HCT116 (cell line): Measurements from ENCODE around the gene NAV1. TPM values are rescaled to one million over a fixed set of nuclear protein-coding genes. Genes with fewer than 3 reads are reported as not detected.

ENCODE experiments used
- ATAC-seq: fragments of 200-7000 bp; cut with Tn5 transposase; 2 replicates; pipeline ENCODE4 v1.9.1; 2020; ENCODE audit warnings: mild to moderate bottlenecking, moderate library complexity
- BruUV-seq: library from RNA; stranded (reverse); fragments of 400-500 nt; replicated peaks from 2 replicates; lab custom pipeline; 2021; lab: Mats Ljungman, UMichigan
- CTCF ChIA-PET: fragments of 300-600 bp; sonication (Branson Sonifier 250); formaldehyde crosslinking; loops from one replicate; lab custom pipeline; 2021; ENCODE audit warnings: antibody characterized with exemption; lab: Charles Lee
- POLR2A ChIA-PET: fragments of 300-600, 350-600 bp; sonication (Branson Sonifier 250); formaldehyde crosslinking; loops from one replicate; lab custom pipeline; 2021; ENCODE audit warnings: antibody characterized with exemption; lab: Charles Lee
- RAD21 ChIA-PET, 2 experiments: fragments of 300-600 bp; sonication (Branson Sonifier 250); formaldehyde crosslinking; loops; one replicate each; lab custom pipeline; 2023; ENCODE audit warnings: low total read pairs in 2 of 2; ENCODE audit not compliant: uncharacterized antibody in 2 of 2, unreplicated experiment in 2 of 2, low non-redundant PET in 1 of 2; lab: Charles Lee
- DNase-seq: peaks from one replicate; pipeline ENCODE4 v3.0.0-alpha.2; 2010; ENCODE audit warnings: low read depth, low spot score
- H2AFZ ChIP-seq: fragments of 200-600 bp; shearing (Covaris generic), sonication (generic); 2 replicates; pipeline ENCODE4 v1.6.1; 2017; ENCODE audit warnings: low read depth, mixed run types, mixed read lengths, antibody characterized with exemption, low read length; ENCODE audit not compliant: poor library complexity, severe bottlenecking
- H3K27ac ChIP-seq: 2 replicates; pipeline ENCODE4 v1.5.1; 2012; ENCODE audit warnings: low read depth, low read length
- H3K27me3 ChIP-seq: fragments of 200-600 bp; sonication (generic); 2 replicates; pipeline ENCODE4 v1.6.1; 2016; ENCODE audit warnings: mixed run types, low read length, mixed read lengths; ENCODE audit not compliant: insufficient read depth
- H3K36me3 ChIP-seq, 2 experiments: fragments of 200-500 bp in 1 of 2; fragments of 200-600 bp in 1 of 2; sonication (Bioruptor generic) in 1 of 2; sonication (generic) in 1 of 2; 2 replicates each; pipeline versions ENCODE4 v1.5.1 to v1.6.1; 2014 to 2016; ENCODE audit warnings: low read length in 2 of 2, inconsistent platforms in 1 of 2, mixed read lengths in 1 of 2, mixed run types in 1 of 2; ENCODE audit not compliant: insufficient read depth in 2 of 2, control insufficient read depth in 1 of 2
- H3K4me1 ChIP-seq, 2 experiments: fragments of 200-600 bp in 1 of 2; sonication (generic) in 1 of 2; 2 replicates each; pipeline versions ENCODE4 v1.5.1 to v1.6.1; 2012 to 2017; ENCODE audit warnings: low read length in 2 of 2, inconsistent platforms in 1 of 2, mild to moderate bottlenecking in 1 of 2, mixed read lengths in 1 of 2, mixed run types in 1 of 2, moderate library complexity in 1 of 2; ENCODE audit not compliant: insufficient read depth in 2 of 2, control insufficient read depth in 1 of 2
- H3K4me2 ChIP-seq: fragments of 200-600 bp; sonication (generic); 2 replicates; pipeline ENCODE4 v1.6.1; 2017; ENCODE audit warnings: mixed run types, low read length, mixed read lengths
- H3K4me3 ChIP-seq, 2 experiments: fragments of 200-600 bp in 1 of 2; sonication (generic) in 1 of 2; replicated peaks in 1 of 2; 2 replicates each; pipeline ENCODE4 v1.5.1; 2011 to 2016; ENCODE audit warnings: low read length in 2 of 2, control low read depth in 1 of 2, low read depth in 1 of 2, mild to moderate bottlenecking in 1 of 2, mixed read lengths in 1 of 2, mixed run types in 1 of 2
- H3K79me2 ChIP-seq: fragments of 200-600 bp; sonication (generic); 2 replicates; pipeline ENCODE4 v1.6.1; 2017; ENCODE audit warnings: mild to moderate bottlenecking, mixed run types, low read length, moderate library complexity, mixed read lengths; ENCODE audit not compliant: insufficient read depth
- H3K9ac ChIP-seq: fragments of 200-600 bp; sonication (generic); 2 replicates; pipeline ENCODE4 v1.6.1; 2016; ENCODE audit warnings: low read length, mixed read lengths
- H3K9me2 ChIP-seq: fragments of 200-600 bp; sonication (generic), shearing (Covaris generic); 2 replicates; pipeline ENCODE4 v1.6.1; 2017; ENCODE audit warnings: mixed run types, mild to moderate bottlenecking, moderate library complexity; ENCODE audit not compliant: insufficient read depth
- H3K9me3 ChIP-seq, 2 experiments: fragments of 200-500 bp in 1 of 2; fragments of 200-600 bp in 1 of 2; sonication (Bioruptor generic) in 1 of 2; sonication (generic) in 1 of 2; 2 replicates each; pipeline ENCODE4 v1.6.1; 2014 to 2017; ENCODE audit warnings: low read length in 2 of 2, mixed read lengths in 2 of 2, inconsistent platforms in 1 of 2, low read depth in 1 of 2, mild to moderate bottlenecking in 1 of 2, mixed run types in 1 of 2, moderate library complexity in 1 of 2; ENCODE audit not compliant: control insufficient read depth in 1 of 2, insufficient read depth in 1 of 2
- H4K20me1 ChIP-seq: fragments of 200-600 bp; sonication (generic), shearing (Covaris generic); 2 replicates; pipeline ENCODE4 v1.6.1; 2017; ENCODE audit warnings: mixed run types, mild to moderate bottlenecking, moderate library complexity; ENCODE audit not compliant: insufficient read depth
- CEBPB ChIP-seq: IDR thresholded peaks from 2 replicates; pipeline ENCODE4 v1.6.1; 2012; ENCODE audit warnings: low read depth
- EZH2 ChIP-seq: fragments of 200-600 bp; sonication (generic); IDR thresholded peaks from 2 replicates; pipeline ENCODE4 v1.6.1; 2017; ENCODE audit warnings: antibody characterized with exemption, mixed run types
- MAX ChIP-seq: IDR thresholded peaks from 2 replicates; pipeline ENCODE4 v1.6.1; 2012
- REST ChIP-seq: IDR thresholded peaks from 2 replicates; pipeline ENCODE4 v1.6.1; 2012; ENCODE audit warnings: low read depth
- ZBTB33 ChIP-seq: IDR thresholded peaks from 2 replicates; pipeline ENCODE4 v1.6.1; 2011; ENCODE audit warnings: mild to moderate bottlenecking, low read length, moderate library complexity; ENCODE audit not compliant: insufficient replicate concordance; ENCODE audit errors: extremely low read depth
- ZFX ChIP-seq: fragments of 450-650 bp; IDR thresholded peaks from 2 replicates; pipeline ENCODE4 v1.6.1; 2017
- intact Hi-C: fragments of 100-400 bp; cut with micrococcal nuclease; formaldehyde crosslinking; loops from 2 replicates; pipeline ENCODE4 v1.10.0; 2022
- total RNA-seq: library from RNA; stranded (reverse); gene quantifications from one replicate; pipeline ENCODE4 v1.2.1, GENCODE V29; 2021; ENCODE audit not compliant: unreplicated experiment

The NAV1 gene
- total RNA-seq, 1 experiment from 2014 or later = 22.8 TPM

GRCh38 chr1:201514466-201514865 lies 24.5 kb upstream of the NAV1 start:
- no peak for DNase-seq
- Histone ChIP-seq H3K27me3 (no peaks in the 10 kb centered on the region), H3K9ac (no peak overlapping the region), H4K20me1 (no peaks in the 10 kb centered on the region), H3K9me3 (no peaks in the 10 kb centered on the region), H2AFZ (no peak overlapping the region), H3K36me3 (no peaks in the 10 kb centered on the region), H3K27ac (no peak overlapping the region), H3K4me2 (no peak overlapping the region), H3K79me2 (no peaks in the 10 kb centered on the region), H3K4me3 (no peak overlapping the region), H3K4me1 (peaks cover 18 to 37% of the 10 kb centered on the region in 2 experiments; a peak in 3 of 4 replicates), H3K9me2 (no peaks in the 10 kb centered on the region)
- no peak for TF ChIP-seq REST
- TF ChIP-seq CEBPB = no peak
- RAD21 ChIA-PET = no interaction called here
- CTCF ChIA-PET = interaction anchor here (2.2 to 8.8 kb wide), 3 partner anchors 12 to 67 kb away, joined by 6 to 194 read pairs (median 41); no protein-coding TSS in a partner anchor
- no TSS peak for BruUV-seq
- ATAC-seq = no peak
- intact Hi-C loops = no loop called here
- POLR2A ChIA-PET = no interaction called here

- POLR2A ChIA-PET = interaction anchor here (1.3 kb wide), 1 partner anchor 9 kb away, joined by 4 read pairs; the partner anchor contains the start of gene CSRP1
- CTCF ChIA-PET = interaction anchor here (1.3 to 8.8 kb wide), 5 partner anchors 8 to 79 kb away, joined by 3 to 194 read pairs (median 5); partner anchors contain the start of gene CSRP1
- Histone ChIP-seq H3K4me3 (no peak overlapping the region), H3K36me3 (no peaks in the 10 kb centered on the region), H3K9me3 (no peaks in the 10 kb centered on the region), H3K27me3 (no peaks in the 10 kb centered on the region), H3K4me1 (peaks cover 18 to 37% of the 10 kb centered on the region in 2 experiments; a peak in 3 of 4 replicates), H3K4me2 (no peak overlapping the region), H3K27ac (no peak overlapping the region), H4K20me1 (no peaks in the 10 kb centered on the region), H2AFZ (no peak overlapping the region), H3K9me2 (no peaks in the 10 kb centered on the region), H3K9ac (no peak overlapping the region), H3K79me2 (no peaks in the 10 kb centered on the region)
- DNase-seq (no peak), ATAC-seq (no peak)
- intact Hi-C loops = no loop called here
- RAD21 ChIA-PET = no interaction called here
- BruUV-seq = no TSS peak
- TF ChIP-seq ZFX = no peak
- no peak for TF ChIP-seq MAX
- TF ChIP-seq ZBTB33 = no peak
- TF ChIP-seq CEBPB = no peak
- no peak for TF ChIP-seq REST
- no peak for TF ChIP-seq EZH2
These were observed 23.7 kb upstream of the NAV1 start for GRCh38 chr1:201515062-201515750.
